HCEC 1CT (cell line): Measurements from ENCODE around the gene MPO.

Experiments
- DNase-seq: peaks from one replicate; pipeline ENCODE4 v3.0.0-alpha.2; 2017

MPO gene, protein sequence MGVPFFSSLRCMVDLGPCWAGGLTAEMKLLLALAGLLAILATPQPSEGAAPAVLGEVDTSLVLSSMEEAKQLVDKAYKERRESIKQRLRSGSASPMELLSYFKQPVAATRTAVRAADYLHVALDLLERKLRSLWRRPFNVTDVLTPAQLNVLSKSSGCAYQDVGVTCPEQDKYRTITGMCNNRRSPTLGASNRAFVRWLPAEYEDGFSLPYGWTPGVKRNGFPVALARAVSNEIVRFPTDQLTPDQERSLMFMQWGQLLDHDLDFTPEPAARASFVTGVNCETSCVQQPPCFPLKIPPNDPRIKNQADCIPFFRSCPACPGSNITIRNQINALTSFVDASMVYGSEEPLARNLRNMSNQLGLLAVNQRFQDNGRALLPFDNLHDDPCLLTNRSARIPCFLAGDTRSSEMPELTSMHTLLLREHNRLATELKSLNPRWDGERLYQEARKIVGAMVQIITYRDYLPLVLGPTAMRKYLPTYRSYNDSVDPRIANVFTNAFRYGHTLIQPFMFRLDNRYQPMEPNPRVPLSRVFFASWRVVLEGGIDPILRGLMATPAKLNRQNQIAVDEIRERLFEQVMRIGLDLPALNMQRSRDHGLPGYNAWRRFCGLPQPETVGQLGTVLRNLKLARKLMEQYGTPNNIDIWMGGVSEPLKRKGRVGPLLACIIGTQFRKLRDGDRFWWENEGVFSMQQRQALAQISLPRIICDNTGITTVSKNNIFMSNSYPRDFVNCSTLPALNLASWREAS

DNA sequence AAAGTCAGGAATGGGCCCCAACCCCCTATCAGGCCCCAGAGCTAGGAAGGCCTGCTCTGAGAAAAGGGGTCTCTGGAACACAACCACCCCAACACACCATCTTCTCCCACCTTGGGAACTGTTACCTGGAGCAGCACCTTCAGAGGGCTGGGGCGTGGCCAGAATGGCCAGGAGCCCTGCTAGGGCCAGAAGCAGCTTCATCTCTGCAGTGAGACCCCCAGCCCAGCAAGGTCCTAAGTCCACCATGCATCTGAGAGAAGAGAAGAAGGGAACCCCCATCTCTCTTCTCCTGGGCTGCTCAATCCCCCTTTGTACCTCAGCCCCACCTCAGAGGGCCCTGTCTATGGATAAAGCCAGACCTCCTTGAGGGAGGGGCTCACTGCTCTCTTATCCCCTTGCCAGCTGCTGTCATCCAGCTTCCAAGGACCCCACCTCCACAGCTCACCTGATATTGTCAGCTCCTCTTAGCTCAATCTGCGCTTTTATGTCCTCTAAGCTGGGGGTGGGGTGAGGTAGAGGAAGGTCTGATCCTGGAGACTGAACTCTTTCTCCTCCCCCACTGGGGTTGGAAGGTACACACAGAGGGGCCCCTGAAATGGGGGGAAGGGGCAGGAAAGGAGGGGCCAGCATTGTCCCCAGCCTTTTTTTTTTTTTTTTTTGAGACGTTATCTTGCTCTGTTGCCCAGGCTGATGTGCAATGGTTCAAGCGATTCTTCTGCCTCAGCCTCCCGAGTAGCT is at the start of gene MPO:
TSS of gene MPO (minus strand) at position 456 of the 738 bp plus-strand sequence. CDS start at position 279, 177 bp downstream.
- DNase-seq = no peak

DNA sequence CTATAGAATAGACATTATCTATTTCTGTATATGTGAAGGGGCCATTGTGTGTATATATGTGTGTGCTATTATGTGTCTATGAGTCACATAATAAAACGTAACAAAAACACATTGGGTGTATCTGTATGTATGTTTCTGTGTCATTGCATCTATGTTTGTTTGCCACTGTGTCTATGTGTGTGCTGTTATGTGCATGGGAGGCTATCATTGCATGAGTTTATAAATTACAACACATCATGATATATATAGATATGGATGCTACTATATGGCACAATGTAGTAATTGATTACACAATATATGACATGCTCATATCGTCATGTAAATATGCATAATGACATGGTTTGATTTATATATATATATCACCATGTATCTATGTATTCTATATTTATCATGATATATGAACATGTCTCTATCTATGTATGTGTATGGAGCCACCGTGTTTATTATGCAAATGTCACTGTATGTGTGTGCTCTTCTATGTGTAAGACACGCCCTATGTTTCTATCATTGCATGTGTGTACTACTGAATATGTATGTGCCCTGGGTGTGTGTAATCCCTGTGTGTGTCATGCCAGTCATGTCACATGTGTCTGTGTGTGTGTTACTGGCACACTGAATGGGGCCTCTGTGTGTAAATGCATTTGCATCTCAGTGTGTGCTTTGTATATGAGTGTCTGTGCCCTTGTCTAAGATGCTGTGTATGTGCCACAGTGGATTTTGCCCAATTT is 49.2 kb upstream of the MPO start:
- DNase-seq = no peak

DNA sequence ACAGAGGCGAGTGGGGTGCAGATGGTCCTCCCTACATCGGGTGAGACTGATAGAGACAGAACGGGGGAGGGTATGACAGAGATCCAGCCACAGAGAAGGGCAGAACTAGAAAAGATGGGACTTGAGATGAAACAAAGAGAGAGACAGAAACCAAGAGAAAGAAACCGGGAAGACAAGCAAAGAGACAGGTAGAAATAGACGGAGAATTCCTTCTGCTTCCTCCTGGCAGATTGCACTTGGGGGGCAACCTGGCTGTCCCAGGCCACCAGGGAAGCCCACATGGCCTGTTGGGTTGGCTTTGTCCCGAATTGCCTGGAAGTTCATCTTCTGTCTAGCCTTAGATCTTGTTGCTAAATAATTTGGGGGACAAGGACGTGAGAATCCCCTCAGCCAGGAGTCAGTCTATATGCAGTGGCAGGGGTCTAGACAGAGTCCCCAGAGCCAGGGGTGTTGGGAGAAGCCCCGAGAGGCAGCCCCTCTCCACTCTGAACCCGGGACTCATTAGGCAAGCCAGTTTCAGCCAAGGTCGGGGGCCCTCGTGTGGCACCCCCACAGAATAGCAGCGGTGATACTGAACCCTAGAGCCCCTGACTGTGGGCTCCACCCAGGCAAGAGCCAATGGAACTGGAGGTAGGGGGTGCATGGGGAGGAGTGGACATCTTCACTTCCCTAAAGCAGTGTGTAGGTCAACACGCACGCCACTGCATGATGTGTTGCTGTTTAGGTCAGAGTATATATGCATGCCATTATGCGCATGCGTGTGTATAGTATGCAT is 48.5 kb upstream of the MPO start:
- DNase-seq = no peak

DNA sequence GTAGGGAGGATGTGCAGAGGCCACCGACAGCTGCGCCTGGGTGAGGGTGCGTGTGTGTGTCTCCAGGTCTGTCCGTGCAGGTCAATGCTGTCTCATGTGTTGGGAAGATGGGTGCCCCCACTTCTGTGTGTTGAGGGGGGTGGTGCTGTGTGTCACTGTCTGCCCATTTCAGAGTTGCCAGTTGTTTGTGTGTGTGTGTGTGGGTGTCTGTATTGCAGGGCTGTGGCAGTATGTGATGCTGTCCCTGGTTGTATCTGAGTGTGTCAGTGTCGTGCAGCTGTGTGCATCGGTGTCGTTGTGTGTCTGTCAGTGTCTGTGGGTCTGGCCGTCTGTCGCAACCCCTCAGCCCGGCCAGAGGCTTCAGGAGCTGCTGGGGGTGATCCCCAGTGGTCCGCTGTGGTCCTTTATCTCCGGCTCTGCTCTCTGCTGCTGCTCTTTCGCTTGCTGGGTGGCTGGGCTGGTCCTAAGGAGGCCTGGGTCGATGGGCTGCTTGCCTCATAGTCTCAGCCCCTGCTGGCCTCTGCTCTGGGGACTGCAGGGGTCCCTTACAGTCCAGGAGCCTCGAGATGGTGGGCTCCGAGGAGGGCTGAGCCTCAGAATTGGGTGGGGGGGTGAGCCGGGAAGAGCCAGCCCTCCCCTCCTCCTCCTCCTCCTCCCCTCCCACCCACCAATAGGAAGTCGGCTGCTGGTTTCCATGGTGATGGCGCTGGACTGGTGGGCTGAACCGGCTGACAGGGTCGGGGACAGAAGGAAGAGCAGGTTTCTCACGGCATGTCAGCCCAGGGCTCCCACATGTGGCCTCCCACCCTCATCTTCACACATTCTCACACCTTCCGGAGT is 47.7 kb upstream of the MPO start, which contains the start of gene TSPOAP1:
TSS of gene TSPOAP1 (minus strand) at position 601 of the 840 bp plus-strand sequence. CDS start 875 bp downstream, outside the sequence.
- DNase-seq = no peak

DNA sequence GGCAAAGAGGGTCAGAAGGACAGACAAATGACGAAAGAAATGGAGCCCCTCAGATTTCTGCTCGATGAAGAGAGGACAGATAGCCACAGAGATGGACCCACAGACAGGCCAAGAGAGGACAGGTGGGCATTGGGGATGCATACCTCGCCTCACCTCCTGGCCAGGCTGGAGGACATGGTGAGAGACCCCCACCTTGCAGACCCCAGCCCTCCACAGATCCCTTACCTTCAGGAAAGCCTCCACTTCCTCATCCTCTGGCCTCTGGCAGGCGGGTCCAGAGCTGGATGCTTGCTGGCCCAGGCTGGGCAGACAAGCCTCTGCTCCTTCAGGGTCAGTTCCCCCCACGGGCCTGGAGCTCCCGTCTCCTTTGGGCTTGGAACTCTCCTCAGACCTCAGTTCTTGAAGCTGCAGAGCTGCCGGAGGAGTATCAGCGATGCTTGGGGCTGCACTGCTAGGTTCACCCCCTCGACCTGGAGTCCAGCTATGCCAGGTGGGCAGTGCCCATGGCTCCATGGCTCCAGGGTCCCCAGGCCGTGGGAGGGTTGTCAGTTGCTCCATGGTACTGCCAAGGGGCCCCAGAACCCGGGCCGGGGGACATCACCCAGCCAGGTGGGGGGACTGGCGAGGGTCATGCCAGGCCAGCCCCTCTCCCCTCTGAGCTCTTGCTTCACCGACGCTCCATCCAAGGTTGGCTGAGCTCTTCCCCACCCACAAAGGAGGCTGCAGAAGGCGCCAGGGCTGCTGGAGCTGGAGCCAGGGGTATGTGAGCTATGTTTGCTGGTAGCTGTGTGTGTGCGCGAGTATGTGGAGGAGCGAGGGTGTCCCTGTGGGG is 46.8 kb upstream of the MPO start:
- DNase-seq = no peak

DNA sequence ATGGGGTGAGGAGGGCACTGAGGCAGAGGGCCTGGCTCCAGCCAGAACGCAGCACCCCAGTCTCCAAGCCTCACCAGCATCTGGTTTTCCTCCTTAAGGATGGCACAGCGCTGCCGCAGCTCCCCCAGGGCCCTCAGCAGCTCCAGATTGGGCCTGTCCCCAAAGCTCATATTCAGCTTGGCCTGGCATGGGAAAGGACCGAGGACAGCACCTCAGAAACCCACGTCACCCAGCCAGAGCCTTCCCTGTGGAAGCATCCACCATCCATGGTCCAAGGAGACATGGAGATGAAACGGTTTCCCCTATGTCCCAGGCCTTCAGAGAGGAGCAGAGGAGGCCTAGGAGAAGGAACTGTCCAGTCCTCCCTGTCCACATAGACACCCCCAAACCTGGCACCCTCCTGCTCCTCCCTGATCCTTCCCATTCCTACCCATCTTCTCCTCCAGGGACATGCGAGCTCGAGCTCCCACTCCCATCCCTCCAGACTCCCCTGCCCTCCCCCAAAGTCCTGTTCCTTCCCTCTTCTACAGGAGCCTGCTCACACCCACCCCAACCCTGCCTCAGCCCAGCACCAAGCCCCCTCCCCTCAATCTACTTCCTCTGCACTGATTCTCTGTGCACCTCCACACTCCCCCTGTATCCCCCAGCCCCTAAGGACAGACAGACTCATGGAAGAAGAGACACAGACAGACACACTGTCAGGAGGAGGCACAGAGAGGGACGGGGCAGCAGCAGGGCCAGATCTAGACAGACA is 46.1 kb upstream of the MPO start:
- no peak for DNase-seq

DNA sequence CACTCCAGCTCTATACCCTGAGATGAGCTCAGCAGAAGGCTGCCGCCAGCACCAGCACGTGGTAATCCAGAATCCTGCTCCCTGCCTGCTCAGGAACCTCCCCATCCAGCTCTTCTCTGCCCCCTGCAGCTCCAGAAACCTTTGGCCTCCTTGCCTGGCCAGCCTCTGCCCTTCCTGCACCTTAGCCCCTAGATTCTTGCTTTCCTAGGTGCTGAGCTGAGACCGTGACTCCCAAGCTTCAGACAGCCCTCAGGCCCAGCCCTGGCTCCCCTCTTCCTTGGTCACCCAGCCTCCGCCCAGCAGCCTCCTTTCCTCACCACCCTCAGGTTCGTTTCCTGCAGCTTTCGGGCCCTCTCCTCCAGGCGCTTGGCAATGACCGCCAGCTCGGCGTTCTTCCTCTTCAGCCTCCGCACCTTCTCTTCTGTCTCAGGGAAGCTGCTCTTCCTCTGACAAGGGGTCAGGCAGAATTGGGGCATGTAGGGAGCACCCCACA is 45.3 kb upstream of the MPO start:
- DNase-seq = no peak

DNA sequence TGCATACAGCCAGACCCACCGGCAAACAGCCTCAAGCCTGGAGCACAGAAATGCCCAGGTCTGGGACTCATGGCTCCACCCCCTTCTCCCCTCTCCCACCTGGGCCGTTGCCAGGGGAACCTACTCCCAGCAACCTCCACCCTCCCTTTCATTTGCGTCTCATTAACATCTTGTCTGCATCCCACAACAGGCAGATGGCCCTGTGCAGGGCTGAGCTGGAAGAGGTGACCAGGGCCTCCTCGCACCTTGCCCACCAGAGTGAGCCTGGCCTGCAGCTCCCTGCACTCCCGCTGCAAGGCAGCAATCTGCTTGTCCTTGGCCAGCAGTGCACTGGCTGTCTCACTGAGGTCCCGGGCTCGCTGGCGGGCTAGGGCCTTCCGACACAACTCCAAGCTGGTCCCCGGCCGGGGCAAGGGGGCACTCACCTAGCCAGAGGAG is 44.6 kb upstream of the MPO start:
- DNase-seq = no peak

DNA sequence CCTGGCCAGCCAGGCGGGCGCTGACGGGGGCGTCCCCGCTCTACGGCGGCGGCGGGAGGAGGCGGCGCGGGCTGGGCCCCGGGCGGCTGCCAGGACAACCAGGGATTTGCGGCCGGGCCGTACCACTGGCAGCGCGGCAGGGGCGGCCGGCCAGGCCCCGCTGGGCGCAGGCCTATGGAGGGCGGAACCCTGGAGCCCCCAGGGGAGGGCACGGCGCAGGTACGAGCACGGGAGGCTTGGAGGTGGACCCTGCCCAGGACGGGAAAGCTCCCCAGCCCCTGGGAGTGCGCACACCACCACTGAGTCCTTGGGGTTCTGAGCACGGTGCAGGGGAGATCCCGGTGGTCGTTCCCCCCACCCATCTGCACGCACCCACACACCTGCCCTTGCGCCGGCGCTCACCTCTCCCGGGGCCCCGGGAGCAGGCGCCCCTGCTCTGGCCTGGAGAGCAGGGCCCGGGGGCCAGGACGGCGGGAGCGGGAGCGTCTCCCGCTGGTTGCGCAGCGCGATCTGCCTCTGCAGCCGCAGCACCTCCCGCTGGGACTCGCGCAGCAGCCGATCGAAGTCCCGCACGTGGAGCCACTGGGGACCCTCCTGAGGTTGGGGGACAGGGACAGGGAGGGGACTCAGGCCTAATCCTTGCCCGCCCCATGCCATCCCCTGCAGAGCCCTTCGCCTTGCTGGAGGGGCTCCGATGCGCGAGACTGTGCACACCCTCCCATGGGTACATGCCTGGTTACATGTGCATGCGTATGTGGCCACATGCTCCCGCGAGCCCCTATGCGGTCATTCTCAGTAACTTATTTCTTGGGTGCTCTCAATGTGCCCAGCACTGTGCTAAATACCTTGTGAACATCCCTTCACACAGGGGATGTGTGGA is 43.9 kb upstream of the MPO start:
- DNase-seq = no peak

DNA sequence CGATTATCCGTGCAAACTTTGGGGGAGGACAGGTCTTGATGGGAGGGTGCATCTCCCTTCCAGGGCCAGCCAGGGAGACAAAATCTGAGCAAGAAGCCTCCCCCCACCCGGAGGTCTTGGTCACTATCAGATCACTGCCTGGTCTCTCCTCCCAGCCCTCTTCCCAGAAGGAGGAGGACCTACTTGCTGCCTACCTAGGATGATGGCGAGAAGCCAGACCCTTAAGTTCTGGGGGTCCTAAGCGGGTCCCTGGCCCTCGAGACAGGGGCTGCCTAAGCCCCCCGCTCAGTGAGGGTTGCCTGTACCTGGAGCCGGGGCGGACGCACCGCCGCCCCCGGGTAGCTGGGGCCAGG is 43.3 kb upstream of the MPO start:
- DNase-seq = no peak

DNA sequence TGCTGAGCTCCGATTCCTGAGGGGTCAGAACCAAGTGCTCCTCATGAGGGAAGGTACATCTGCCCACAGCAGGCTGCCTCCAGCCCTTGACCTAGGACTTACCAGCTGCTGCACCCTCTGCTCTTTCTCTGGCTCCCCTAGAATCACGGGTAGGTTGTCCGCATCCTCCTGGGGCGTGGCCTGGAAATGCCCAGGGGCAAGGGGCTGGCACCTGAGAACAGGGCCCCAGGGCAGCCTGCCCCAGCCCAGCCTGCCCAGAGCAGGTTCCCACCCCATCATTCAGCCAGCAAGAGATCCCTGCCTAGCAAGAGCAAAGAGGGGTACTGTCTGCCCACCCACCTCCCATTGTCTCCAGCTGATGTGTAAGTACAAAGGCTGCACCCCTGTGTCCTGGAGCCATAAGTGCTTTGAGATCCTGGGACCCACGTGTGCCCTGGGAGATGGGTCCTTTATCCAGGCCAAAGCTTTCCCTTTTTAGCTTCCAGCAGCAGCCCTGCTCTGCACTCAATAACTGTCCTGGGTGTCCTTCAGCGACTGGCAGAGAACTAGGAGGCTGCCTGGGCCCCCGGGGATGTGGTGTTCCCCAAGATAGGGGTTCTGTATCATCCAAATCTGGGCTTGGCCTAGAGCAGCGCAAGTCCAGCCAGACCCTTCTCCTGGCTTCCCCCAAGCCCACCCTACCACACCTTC is 42.8 kb upstream of the MPO start:
- DNase-seq = no peak

DNA sequence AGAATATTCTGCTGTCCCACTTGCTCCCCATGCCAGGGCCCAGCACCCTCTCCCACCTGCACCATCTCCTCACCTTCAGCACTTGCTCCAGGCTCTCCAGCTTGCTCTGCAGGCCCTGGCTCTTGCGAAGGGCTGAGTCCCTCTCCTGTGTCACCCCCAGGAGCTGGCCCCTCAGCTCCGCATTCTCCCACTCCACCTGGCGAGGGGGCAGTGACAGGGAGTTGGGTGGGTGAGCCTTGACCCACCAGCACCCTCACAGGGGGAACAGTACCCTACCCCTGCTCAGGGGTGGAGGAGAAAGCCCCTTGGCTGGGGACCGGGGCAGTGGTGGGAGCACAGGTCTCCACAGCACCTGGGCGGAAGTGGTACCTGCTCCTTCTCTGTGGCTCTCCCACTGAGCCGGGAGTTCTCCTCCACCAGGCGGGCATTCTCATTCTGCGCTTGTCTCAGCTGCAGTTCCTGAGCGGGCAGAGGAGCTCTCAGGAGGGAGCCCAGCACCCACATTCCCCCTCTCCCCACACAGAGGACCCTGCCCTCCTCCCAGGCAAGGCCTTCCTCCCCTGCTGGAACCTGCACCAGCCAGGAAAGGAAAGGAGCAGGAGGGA is 41.9 kb upstream of the MPO start:
- no peak for DNase-seq

DNA sequence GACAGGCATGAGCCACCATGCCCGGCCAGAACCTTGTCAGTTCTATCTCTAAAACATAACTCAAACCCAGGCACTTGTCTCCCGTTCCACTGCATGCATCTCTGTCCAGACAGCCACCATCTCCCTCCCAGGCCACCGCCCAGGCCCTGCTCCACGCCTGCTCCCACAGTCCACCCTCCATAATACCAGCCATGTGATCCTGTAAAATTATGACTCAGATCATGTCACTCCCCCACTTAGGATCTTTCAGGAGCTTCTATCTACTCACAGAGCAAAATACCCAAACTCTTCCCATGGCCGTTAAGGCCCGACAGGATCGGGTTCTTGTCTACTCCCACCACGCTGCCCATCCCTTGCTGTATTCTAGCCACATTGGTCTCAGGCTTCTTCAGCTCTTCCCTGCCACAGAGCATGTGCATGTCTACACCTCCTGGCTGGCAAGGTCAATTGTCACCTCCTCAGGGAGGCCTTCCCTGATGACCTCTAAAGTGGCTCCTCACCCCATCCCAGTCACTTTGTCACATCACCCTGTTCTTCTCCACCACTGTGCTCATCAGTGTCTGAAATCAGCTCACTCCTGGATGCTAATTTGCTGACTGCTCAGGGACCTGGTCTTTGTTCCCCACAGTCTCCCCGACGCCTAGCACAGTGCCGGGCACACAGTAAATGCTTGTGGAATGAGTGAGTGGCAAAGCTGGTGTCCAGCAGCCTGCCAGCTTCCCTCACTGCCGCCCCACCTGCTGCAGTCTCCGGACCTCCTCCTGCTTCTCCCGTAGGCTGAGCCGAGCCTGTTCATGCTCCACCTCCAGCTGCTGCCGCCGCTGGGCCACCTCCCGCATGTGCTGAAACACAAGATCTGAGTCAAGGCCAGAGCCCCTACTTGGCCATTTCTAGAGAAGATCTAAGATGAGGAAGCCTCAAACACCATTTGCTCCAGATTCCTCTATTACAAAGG is 41.1 kb upstream of the MPO start:
- no peak for DNase-seq

DNA sequence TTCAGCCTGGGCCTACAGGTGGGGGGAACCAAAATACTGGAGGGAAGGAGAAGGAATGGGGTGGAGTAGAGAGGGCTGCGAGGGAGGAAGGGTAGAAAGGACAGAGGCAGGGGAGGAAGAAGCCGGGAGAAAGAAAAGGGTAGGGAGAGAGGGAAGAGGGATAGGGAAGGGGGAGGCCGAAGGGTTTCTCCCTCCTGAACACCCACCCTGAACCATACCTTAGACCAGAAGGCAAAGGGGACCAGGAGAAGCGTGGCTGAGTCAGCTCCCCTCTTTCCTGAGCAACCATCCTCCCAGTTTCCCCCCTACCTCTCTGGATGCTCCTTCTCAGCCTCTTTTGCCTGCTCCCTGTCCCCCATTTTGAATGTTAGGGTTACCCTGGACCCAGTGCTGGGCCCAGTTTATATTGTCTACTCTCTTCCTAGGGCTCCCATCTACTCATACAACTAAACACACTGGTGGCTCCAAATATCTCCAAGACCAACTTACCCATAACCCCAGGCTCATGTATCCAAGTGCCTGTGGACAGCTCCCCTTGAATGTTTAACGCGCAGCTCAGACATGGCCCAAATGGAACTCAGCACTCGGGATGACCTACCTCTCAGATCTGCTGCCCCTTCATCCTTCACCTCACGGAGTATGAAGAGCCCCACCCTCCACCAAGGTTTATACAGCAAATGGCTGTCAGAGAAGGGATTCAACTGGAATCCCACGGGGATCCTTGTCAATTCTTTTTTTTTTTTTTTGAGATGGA is 40.0 kb upstream of the MPO start:
- DNase-seq = no peak

DNA sequence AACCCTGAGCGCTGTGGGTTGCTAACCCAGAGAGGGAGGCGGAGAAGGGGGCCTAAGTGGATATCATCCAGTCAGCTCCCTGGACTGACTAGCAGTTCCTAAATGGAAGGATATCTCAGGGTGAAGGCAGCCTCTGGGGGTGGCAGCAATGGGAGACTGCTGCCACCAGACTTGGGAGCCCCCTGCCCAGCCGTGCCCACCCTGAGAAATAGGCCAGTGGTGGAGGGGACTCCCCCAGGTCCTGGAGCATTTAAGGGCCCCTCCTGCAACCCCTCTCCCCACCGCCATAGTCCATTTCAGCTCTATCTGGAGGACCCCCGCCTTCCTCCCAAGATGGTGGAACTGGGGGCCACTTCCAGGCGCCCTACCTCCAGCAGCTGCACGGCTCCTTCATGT is 39.4 kb upstream of the MPO start:
- DNase-seq = no peak
